ENCODE results near the gene ADGRL3.

The ADGRL3 gene

GRCh38 chr4:61877266-61877665 is 677.1 kb downstream of the ADGRL3 start:
- Histone ChIP-seq H3K27me3 (ENCODE audit: insufficient read depth, low read length, poor library complexity) (no peaks in the 10 kb centered on the region), H3K4me2 (ENCODE audit: insufficient read depth, low read length) (no peak overlapping the region), H3K79me2 (ENCODE audit: insufficient read depth, low read length) (no peaks in the 10 kb centered on the region), H3K27ac (ENCODE audit: low read length) (no peak overlapping the region), H3K9ac (ENCODE audit: low read depth, low read length) (no peak overlapping the region), H3K4me1 (ENCODE audit: insufficient read depth, low read length) (no peaks in the 10 kb centered on the region), H3K36me3 (ENCODE audit: insufficient read depth, low read length) (no peaks in the 10 kb centered on the region), H3K9me3 (ENCODE audit: insufficient read depth, low read length, severe bottlenecking) (no peaks in the 10 kb centered on the region), H3K4me3 (ENCODE audit: low read depth in 1 of 2, low read length in 2 of 2) (no peak overlapping the region), H2AFZ (ENCODE audit: low read depth, low read length) (no peak overlapping the region), H4K20me1 (ENCODE audit: insufficient read depth, low read length) (no peaks in the 10 kb centered on the region)
- ATAC-seq (ENCODE audit: insufficient read depth, low read depth), result no peak
- no peak for DNase-seq
- TF ChIP-seq CTCF (IDR thresholded peaks at IDR 0.05; ENCODE audit: borderline replicate concordance, extremely low read depth, low read length, poor library complexity, severe bottlenecking), result no peak
- no peak for TF ChIP-seq EZH2 (IDR thresholded peaks at IDR 0.05; ENCODE audit: borderline replicate concordance, low read depth, low read length, severe bottlenecking)

GRCh38 chr4:61877893-61878292 is 677.8 kb downstream of the ADGRL3 start:
- H3K4me1 ChIP-seq (ENCODE audit: insufficient read depth, low read length), result no peaks in the 10 kb centered on the region
- no peak overlapping the region for H3K4me3 ChIP-seq (ENCODE audit: low read depth in 1 of 2, low read length in 2 of 2)
- no peaks in the 10 kb centered on the region for H3K9me3 ChIP-seq (ENCODE audit: insufficient read depth, low read length, severe bottlenecking)
- H3K4me2 ChIP-seq (ENCODE audit: insufficient read depth, low read length), result no peak overlapping the region
- H3K27ac ChIP-seq (ENCODE audit: low read length), result no peak overlapping the region
- no peak for ATAC-seq (ENCODE audit: insufficient read depth, low read depth)
- TF ChIP-seq EZH2 (IDR thresholded peaks at IDR 0.05; ENCODE audit: borderline replicate concordance, low read depth, low read length, severe bottlenecking) (no peak), CTCF (IDR thresholded peaks at IDR 0.05; ENCODE audit: borderline replicate concordance, extremely low read depth, low read length, poor library complexity, severe bottlenecking) (no peak)
- no peak overlapping the region for H2AFZ ChIP-seq (ENCODE audit: low read depth, low read length)
- H3K79me2 ChIP-seq (ENCODE audit: insufficient read depth, low read length), result no peaks in the 10 kb centered on the region
- H4K20me1 ChIP-seq (ENCODE audit: insufficient read depth, low read length), result no peaks in the 10 kb centered on the region
- H3K9ac ChIP-seq (ENCODE audit: low read depth, low read length), result no peak overlapping the region
- DNase-seq, result no peak
- H3K36me3 ChIP-seq (ENCODE audit: insufficient read depth, low read length), result no peaks in the 10 kb centered on the region
- no peaks in the 10 kb centered on the region for H3K27me3 ChIP-seq (ENCODE audit: insufficient read depth, low read length, poor library complexity)

- DNase-seq (no peak), ATAC-seq (ENCODE audit: insufficient read depth, low read depth) (no peak)
- Histone ChIP-seq H3K36me3 (ENCODE audit: insufficient read depth, low read length) (no peaks in the 10 kb centered on the region), H3K27ac (ENCODE audit: low read length) (no peak overlapping the region), H3K4me1 (ENCODE audit: insufficient read depth, low read length) (no peaks in the 10 kb centered on the region), H3K4me3 (ENCODE audit: low read depth in 1 of 2, low read length in 2 of 2) (no peak overlapping the region), H4K20me1 (ENCODE audit: insufficient read depth, low read length) (no peaks in the 10 kb centered on the region), H3K27me3 (ENCODE audit: insufficient read depth, low read length, poor library complexity) (no peaks in the 10 kb centered on the region), H3K9me3 (ENCODE audit: insufficient read depth, low read length, severe bottlenecking) (no peaks in the 10 kb centered on the region), H3K9ac (ENCODE audit: low read depth, low read length) (no peak overlapping the region), H3K79me2 (ENCODE audit: insufficient read depth, low read length) (no peaks in the 10 kb centered on the region), H2AFZ (ENCODE audit: low read depth, low read length) (no peak overlapping the region), H3K4me2 (ENCODE audit: insufficient read depth, low read length) (no peak overlapping the region)
- TF ChIP-seq CTCF (IDR thresholded peaks at IDR 0.05; ENCODE audit: borderline replicate concordance, extremely low read depth, low read length, poor library complexity, severe bottlenecking) (no peak), EZH2 (IDR thresholded peaks at IDR 0.05; ENCODE audit: borderline replicate concordance, low read depth, low read length, severe bottlenecking) (no peak)
Observed at GRCh38 chr4:61882381-61882780, 682.3 kb downstream of the ADGRL3 start.

- Histone ChIP-seq H3K27me3 (ENCODE audit: insufficient read depth, low read length, poor library complexity) (no peaks in the 10 kb centered on the region), H3K9me3 (ENCODE audit: insufficient read depth, low read length, severe bottlenecking) (no peaks in the 10 kb centered on the region), H3K36me3 (ENCODE audit: insufficient read depth, low read length) (no peaks in the 10 kb centered on the region), H3K4me1 (ENCODE audit: insufficient read depth, low read length) (no peaks in the 10 kb centered on the region), H3K4me2 (ENCODE audit: insufficient read depth, low read length) (no peak overlapping the region), H3K4me3 (ENCODE audit: low read depth in 1 of 2, low read length in 2 of 2) (no peak overlapping the region), H3K79me2 (ENCODE audit: insufficient read depth, low read length) (no peaks in the 10 kb centered on the region), H3K27ac (ENCODE audit: low read length) (no peak overlapping the region), H3K9ac (ENCODE audit: low read depth, low read length) (no peak overlapping the region), H4K20me1 (ENCODE audit: insufficient read depth, low read length) (no peaks in the 10 kb centered on the region), H2AFZ (ENCODE audit: low read depth, low read length) (no peak overlapping the region)
- DNase-seq (no peak), ATAC-seq (ENCODE audit: insufficient read depth, low read depth) (no peak)
- TF ChIP-seq EZH2 (IDR thresholded peaks at IDR 0.05; ENCODE audit: borderline replicate concordance, low read depth, low read length, severe bottlenecking), result no peak
- TF ChIP-seq CTCF (IDR thresholded peaks at IDR 0.05; ENCODE audit: borderline replicate concordance, extremely low read depth, low read length, poor library complexity, severe bottlenecking), result no peak
Observed at GRCh38 chr4:61886131-61886530, 686.0 kb downstream of the ADGRL3 start.
